ENCODE results near the gene PPT1. TPM values are rescaled to one million over a fixed set of nuclear protein-coding genes. Genes with fewer than 3 reads are reported as not detected.

Gene PPT1
- total and polyA plus RNA-seq, 2 of the 4 experiments (the other 2 are of a cell fraction), result 22.7 to 55.4 TPM

- H2BK120ac ChIP-seq (ENCODE audit: low read depth, low read length), result no peak overlapping the region
- no peak overlapping the region for H4K91ac ChIP-seq (ENCODE audit: insufficient read depth, low read depth, low read length)
- TF ChIP-seq RAD21 (IDR thresholded peaks at IDR 0.05; ENCODE audit: low read length), result no peak
- H3K23ac ChIP-seq (ENCODE audit: low read depth, low read length), result no peak overlapping the region
- H3K4me3 ChIP-seq (ENCODE audit: insufficient read depth, low read depth, low read length), result no peak overlapping the region
- H3K9me3 ChIP-seq (ENCODE audit: control insufficient read depth, insufficient read depth, low read length), result no peaks in the 10 kb centered on the region
- H3K27me3 ChIP-seq (ENCODE audit: control insufficient read depth, insufficient read depth, low read length), result no peaks in the 10 kb centered on the region
- no peak overlapping the region for H3K4me2 ChIP-seq (ENCODE audit: low read depth, low read length)
- peaks cover 10% of the 10 kb centered on the region for H4K20me1 ChIP-seq (ENCODE audit: insufficient read depth, low read length)
- H3K18ac ChIP-seq (ENCODE audit: low read depth, low read length), result no peak overlapping the region
- 0 out of 2 replicates have a peak, but pooled peaks cover 8% of the 10 kb centered on the region for H3K9me1 ChIP-seq (ENCODE audit: insufficient read depth, low read length)
- no peak overlapping the region for H2BK5ac ChIP-seq (ENCODE audit: low read depth, low read length, poor library complexity, severe bottlenecking)
- ChIA-PET POLR2A (ENCODE audit: unreplicated experiment) (no interaction called here), CTCF (no interaction called here)
- BruUV-seq (replicated peaks), result no TSS peak
- H3K4ac ChIP-seq (ENCODE audit: low read depth, low read length), result no peak overlapping the region
- ATAC-seq (ENCODE audit: low read depth) (no peak), DNase-seq (no peak)
- H2AK5ac ChIP-seq (ENCODE audit: low read depth, low read length), result no peak overlapping the region
- H2BK20ac ChIP-seq (ENCODE audit: low read depth, low read length), result no peak overlapping the region
- no peak overlapping the region for H3K56ac ChIP-seq (ENCODE audit: extremely low read depth, insufficient read depth, low read length)
- in situ Hi-C loops (cut with MboI; ENCODE audit: low sequenced_read_pairs), result no loop called here
- no peak overlapping the region for H2AFZ ChIP-seq (replicated peaks; ENCODE audit: low read length, poor library complexity)
- H3K4me1 ChIP-seq (ENCODE audit: control insufficient read depth, insufficient read depth, low read length), result peaks cover 3% of the 10 kb centered on the region; the same call in 1 of the 2 replicates
- H3K14ac ChIP-seq (replicated peaks; ENCODE audit: low read depth, low read length), result no peak overlapping the region
- no peak overlapping the region for H2AK9ac ChIP-seq (replicated peaks; ENCODE audit: low read depth, low read length, poor library complexity)
- H3K79me1 ChIP-seq (ENCODE audit: low read depth in 1 of 2, low read length in 2 of 2), result peaks cover 12 to 36% of the 10 kb centered on the region in 2 experiments; a peak in 3 of 4 replicates
- H3K36me3 ChIP-seq (ENCODE audit: control insufficient read depth, insufficient read depth, low read length), result peaks cover 61% of the 10 kb centered on the region
- no peak overlapping the region for H2BK15ac ChIP-seq (ENCODE audit: low read depth, low read length)
- no peak overlapping the region for H4K5ac ChIP-seq (ENCODE audit: low read depth, low read length)
- no peak overlapping the region for H4K8ac ChIP-seq (ENCODE audit: low read depth in 2 of 2, low read length in 2 of 2)
- H3K27ac ChIP-seq (ENCODE audit: insufficient read depth, low read length), result no peak overlapping the region
- intact Hi-C loops (cut with micrococcal nuclease), result no loop called here
- dilution Hi-C loops (cut with HindIII; ENCODE audit: low sequenced_read_pairs, unreplicated experiment), result no loop called here
- no peak overlapping the region for H3K9ac ChIP-seq (ENCODE audit: low read depth, low read length)
Observed at GRCh38 chr1:40072142-40072541, 24.9 kb downstream of the PPT1 start.
